A673 (cell line): ENCODE results near the gene BABAM2.

Experiments used
- CTCF ChIP-seq: fragments of 300-800, 200-600 bp; sonication (generic); conservative IDR thresholded peaks from 2 replicates; pipeline ENCODE4 v1.5.1; 2017; ENCODE audit warnings: low read depth, mild to moderate bottlenecking, antibody characterized with exemption, low read length, moderate library complexity, mixed read lengths
- EZH2 ChIP-seq: fragments of 200-600 bp; sonication (generic); IDR thresholded peaks from 2 replicates; pipeline ENCODE4 v1.6.1; 2017; ENCODE audit warnings: borderline replicate concordance, low read depth, mild to moderate bottlenecking, mixed read lengths, antibody characterized with exemption, low read length; ENCODE audit not compliant: poor library complexity, severe bottlenecking

- no peak for TF ChIP-seq CTCF
- TF ChIP-seq EZH2: no peak
These were observed 426.2 kb downstream of the BABAM2 start for GRCh38 chr2:28316546-28317335.
